Tibial artery (tissue), 4 donors: ENCODE results near the gene ZNF697.

Source experiments
- DNase-seq, 2 donors: peaks; one replicate each; pipeline ENCODE4 v3.0.0-alpha.2; 2019
- H3K27ac ChIP-seq, 2 donors: fragments of 200-600 bp; sonication (generic) in 1 of 2; 1 replicate in 1 of 2; 2 replicates in 1 of 2; pipeline ENCODE4 v1.5.1; 2018 to 2019; ENCODE audit warnings: mild to moderate bottlenecking in 1 of 2
- H3K27me3 ChIP-seq, 2 donors: fragments of 200-600 bp; sonication (generic) in 1 of 2; one replicate each; pipeline versions ENCODE4 v1.5.1 to v1.6.0; 2016 to 2019
- H3K36me3 ChIP-seq, 3 donors: fragments of 200-600 bp; sonication (generic) in 2 of 3; one replicate each; pipeline ENCODE4 v1.5.1; 2016 to 2019; ENCODE audit warnings: mild to moderate bottlenecking in 2 of 3
- H3K4me1 ChIP-seq, 4 donors: fragments of 200-600 bp; sonication (generic) in 2 of 4; 1 replicate in 3 of 4; 2 replicates in 1 of 4; pipeline ENCODE4 v1.5.1; 2016 to 2019
- H3K4me3 ChIP-seq, 2 donors: fragments of 200-600 bp; sonication (generic) in 1 of 2; 1 replicate in 1 of 2; 2 replicates in 1 of 2; pipeline ENCODE4 v1.5.1; 2018 to 2019; ENCODE audit warnings: mild to moderate bottlenecking in 2 of 2
- H3K9me3 ChIP-seq, 3 donors: fragments of 200-600 bp; sonication (generic) in 1 of 3; one replicate each; pipeline ENCODE4 v1.5.1; 2016 to 2019
- intact Hi-C: fragments of 100-400 bp; cut with DNase I; formaldehyde crosslinking; loops from one replicate; pipeline ENCODE4 v1.15.0; 2023; ENCODE audit warnings: low total_unique reads
- TF ChIP-seq, protein P1 (sequence below), 2 experiments: fragments of 200-600 bp in 1 of 2; fragments of 450-650 bp in 1 of 2; IDR thresholded peaks; one replicate each; pipeline ENCODE4 v1.5.1; 2017 to 2019; ENCODE audit warnings: antibody characterized with exemption in 2 of 2, mild to moderate bottlenecking in 1 of 2, moderate library complexity in 1 of 2

The ZNF697 gene

DNA sequence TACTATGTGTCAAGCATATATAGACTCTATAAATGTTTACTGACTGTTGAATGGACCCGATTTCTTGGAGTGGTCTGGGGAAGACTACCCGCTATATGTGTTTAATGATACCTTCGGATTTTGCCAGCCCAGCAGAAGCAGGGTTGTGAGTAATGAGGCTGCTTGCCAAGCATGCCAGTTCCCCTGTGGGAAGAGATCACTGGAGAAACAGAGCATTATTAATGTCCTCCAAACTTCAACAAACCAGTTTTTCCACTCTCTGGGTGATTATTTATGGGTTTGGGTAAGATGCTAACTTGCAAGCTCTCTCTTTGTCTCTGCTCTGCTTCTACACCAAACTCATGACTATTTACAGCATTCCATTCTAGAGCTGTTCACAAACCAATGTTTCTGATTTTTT, 38.6 kb upstream of the ZNF697 start:
- H3K9me3 ChIP-seq, result no peaks in the 10 kb centered on the region
- no peak overlapping the region for H3K27ac ChIP-seq
- H3K4me1 ChIP-seq, result peaks cover 0 to 7% (median 0%) of the 10 kb centered on the region in 4 donors
- TF ChIP-seq, protein P1, sequence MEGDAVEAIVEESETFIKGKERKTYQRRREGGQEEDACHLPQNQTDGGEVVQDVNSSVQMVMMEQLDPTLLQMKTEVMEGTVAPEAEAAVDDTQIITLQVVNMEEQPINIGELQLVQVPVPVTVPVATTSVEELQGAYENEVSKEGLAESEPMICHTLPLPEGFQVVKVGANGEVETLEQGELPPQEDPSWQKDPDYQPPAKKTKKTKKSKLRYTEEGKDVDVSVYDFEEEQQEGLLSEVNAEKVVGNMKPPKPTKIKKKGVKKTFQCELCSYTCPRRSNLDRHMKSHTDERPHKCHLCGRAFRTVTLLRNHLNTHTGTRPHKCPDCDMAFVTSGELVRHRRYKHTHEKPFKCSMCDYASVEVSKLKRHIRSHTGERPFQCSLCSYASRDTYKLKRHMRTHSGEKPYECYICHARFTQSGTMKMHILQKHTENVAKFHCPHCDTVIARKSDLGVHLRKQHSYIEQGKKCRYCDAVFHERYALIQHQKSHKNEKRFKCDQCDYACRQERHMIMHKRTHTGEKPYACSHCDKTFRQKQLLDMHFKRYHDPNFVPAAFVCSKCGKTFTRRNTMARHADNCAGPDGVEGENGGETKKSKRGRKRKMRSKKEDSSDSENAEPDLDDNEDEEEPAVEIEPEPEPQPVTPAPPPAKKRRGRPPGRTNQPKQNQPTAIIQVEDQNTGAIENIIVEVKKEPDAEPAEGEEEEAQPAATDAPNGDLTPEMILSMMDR (IDR thresholded peaks at IDR 0.05), result no peak
- no peak overlapping the region for H3K4me3 ChIP-seq
- H3K27me3 ChIP-seq, result no peaks in the 10 kb centered on the region
- H3K36me3 ChIP-seq, result no peaks in the 10 kb centered on the region
- DNase-seq, result no peak
- intact Hi-C loops, result no loop called here

DNA sequence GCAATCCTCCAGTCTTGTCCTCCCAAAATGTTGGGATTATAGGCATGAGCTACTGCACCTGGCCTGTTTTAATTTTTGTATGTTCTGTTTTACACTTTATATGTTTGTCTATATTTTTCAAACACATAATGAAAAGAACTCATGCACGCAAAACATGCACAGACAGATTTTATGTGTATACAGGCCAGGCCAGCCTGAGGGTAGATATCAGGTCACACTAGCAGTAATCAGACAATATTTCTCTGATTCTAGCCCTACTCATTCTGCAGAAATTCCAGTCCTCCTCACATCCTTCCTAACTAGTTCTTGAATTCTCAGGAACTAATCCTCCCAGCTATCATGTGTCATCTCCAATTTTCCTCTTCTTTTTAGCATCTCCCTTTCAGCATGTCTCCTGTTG, 35.8 kb upstream of the ZNF697 start:
- no peak for DNase-seq
- no peaks in the 10 kb centered on the region for H3K9me3 ChIP-seq
- no peaks in the 10 kb centered on the region for H3K27me3 ChIP-seq
- H3K4me3 ChIP-seq, result no peak overlapping the region
- peaks cover 0 to 7% (median 0%) of the 10 kb centered on the region in 4 donors for H3K4me1 ChIP-seq
- H3K27ac ChIP-seq, result no peak overlapping the region
- H3K36me3 ChIP-seq, result no peaks in the 10 kb centered on the region
- TF ChIP-seq, protein P1 (IDR thresholded peaks at IDR 0.05), result no peak
- intact Hi-C loops, result no loop called here

DNA sequence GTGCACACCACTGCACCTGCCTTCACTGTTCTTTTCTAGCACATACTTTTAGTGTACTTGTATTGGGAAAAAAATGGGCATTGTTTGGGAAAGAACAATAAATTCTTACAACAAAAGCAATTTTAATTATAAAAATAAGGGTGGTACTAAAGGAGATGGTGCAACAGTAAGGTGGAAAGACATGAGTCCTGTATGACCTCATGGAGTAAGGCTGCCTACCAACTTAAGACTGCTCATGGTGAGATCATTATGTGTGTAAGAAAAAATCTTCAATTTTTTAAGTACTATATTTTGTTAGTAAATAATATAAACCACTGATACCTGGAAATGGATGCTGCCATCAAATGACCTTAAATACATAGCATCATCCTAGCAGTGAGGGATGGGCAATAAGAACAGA, 34.1 kb upstream of the ZNF697 start:
- Histone ChIP-seq H3K27ac (no peak overlapping the region), H3K36me3 (no peaks in the 10 kb centered on the region), H3K27me3 (no peaks in the 10 kb centered on the region), H3K4me3 (no peak overlapping the region), H3K9me3 (no peaks in the 10 kb centered on the region), H3K4me1 (peaks cover 0 to 1% (median 0%) of the 10 kb centered on the region in 4 donors)
- DNase-seq, result no peak
- intact Hi-C loops, result no loop called here
- TF ChIP-seq, protein P1 (IDR thresholded peaks at IDR 0.05), result no peak

DNA sequence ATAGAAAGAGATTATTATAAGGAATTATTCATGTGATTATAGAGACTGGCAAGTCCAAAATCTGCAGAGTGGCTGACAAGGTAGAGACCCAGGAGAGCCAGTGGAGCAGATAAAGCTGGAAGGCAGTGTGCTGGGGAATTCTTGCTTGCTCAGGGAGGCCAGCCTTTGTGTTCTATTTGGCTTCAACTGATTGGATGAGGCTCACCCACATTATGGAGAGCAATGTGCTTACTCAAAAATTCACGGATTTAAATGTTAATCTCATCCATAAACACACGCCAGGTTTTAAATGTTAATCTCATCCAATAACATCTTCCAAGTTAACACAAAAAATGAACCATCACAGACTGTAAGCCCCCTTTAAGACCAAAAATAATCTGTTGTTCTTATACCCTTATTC, 33.5 kb upstream of the ZNF697 start:
- H3K36me3 ChIP-seq, result no peaks in the 10 kb centered on the region
- TF ChIP-seq, protein P1 (IDR thresholded peaks at IDR 0.05), result no peak
- intact Hi-C loops, result no loop called here
- H3K27ac ChIP-seq, result no peak overlapping the region
- no peaks in the 10 kb centered on the region for H3K27me3 ChIP-seq
- H3K4me1 ChIP-seq, result no peaks in the 10 kb centered on the region
- no peaks in the 10 kb centered on the region for H3K9me3 ChIP-seq
- no peak for DNase-seq
- no peak overlapping the region for H3K4me3 ChIP-seq

DNA sequence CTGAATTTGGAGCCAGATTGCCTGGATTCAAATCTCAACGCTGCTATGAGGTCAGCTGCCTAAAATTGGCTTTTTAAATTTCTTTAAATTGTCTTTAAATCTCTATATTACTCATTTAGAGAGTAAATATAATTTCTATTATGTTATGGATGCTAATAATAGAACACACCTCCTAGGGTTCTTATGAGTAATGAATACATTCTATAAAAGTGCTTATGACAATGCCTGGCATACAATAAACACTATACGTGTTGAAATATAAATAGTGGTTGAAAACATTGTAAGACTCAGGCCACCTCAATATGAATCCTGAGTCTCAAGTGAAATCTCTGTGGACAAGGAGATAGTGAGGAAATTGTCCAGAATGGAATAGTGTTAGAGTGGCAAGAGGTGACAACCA, 32.7 kb upstream of the ZNF697 start:
- Histone ChIP-seq H3K27ac (no peak overlapping the region), H3K4me1 (peaks cover 0 to 3% (median 1%) of the 10 kb centered on the region in 4 donors), H3K4me3 (no peak overlapping the region), H3K36me3 (no peaks in the 10 kb centered on the region), H3K9me3 (no peaks in the 10 kb centered on the region), H3K27me3 (no peaks in the 10 kb centered on the region)
- TF ChIP-seq, protein P1 (IDR thresholded peaks at IDR 0.05), result no peak
- DNase-seq, result no peak
- intact Hi-C loops, result no loop called here

DNA sequence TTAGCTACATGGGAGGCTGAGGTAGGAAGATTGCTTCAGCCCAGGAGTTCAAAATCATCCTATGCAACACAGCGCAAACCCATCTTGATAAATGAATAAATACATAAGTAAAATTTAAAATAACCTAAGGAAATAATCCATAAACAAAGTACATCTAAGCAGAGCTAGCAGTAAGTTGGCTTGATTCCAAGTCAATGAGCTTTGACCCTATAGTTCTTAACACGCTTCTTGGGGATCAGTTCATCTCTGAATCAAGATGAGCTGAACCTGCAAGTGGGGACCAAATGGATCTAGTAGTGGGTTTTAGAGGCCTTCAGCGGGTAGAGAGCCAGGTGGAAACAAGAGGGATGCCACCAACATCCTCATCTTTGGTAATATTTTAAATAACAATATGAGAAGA, 32.1 kb upstream of the ZNF697 start:
- H3K4me3 ChIP-seq, result no peak overlapping the region
- intact Hi-C loops, result no loop called here
- TF ChIP-seq, protein P1 (IDR thresholded peaks at IDR 0.05), result no peak
- no peaks in the 10 kb centered on the region for H3K36me3 ChIP-seq
- DNase-seq, result no peak
- H3K27me3 ChIP-seq, result no peaks in the 10 kb centered on the region
- H3K27ac ChIP-seq, result no peak overlapping the region
- H3K9me3 ChIP-seq, result no peaks in the 10 kb centered on the region
- peaks cover 0 to 5% (median 2%) of the 10 kb centered on the region in 4 donors for H3K4me1 ChIP-seq
